HG02588 (cell line): ENCODE measurements around the gene TUBGCP4.
A peak's percentile ranks its signal among the peaks of the same experiment; 100 is the strongest.
"Not testable (repeated sequence)": the region's sequence is repeated elsewhere in the genome, so short reads cannot be mapped to it uniquely, and the experiment has no call there.

Source experiments
- ATAC-seq: cut with Tn5 transposase; IDR thresholded peaks from one replicate; pipeline ENCODE4 v1.9.1; 2021; ENCODE audit warnings: mild to moderate bottlenecking, moderate library complexity; ENCODE audit not compliant: unreplicated experiment

The TUBGCP4 gene

GRCh38 chr15:43370975-43371974 lies at the start of gene TUBGCP4, which contains the start of gene ZSCAN29:
TSS of gene TUBGCP4 (plus strand) at chr15:43371101. CDS start at chr15:43371355, 254 bp downstream.
TSS of gene ZSCAN29 (minus strand) at chr15:43371043. CDS start at chr15:43369913, 1,130 bp downstream.
- peak; percentile 69 for ATAC-seq

GRCh38 chr15:43325039-43325684 lies 45.7 kb upstream of the TUBGCP4 start:
- ATAC-seq = no peak

GRCh38 chr15:43329217-43329959 lies 41.5 kb upstream of the TUBGCP4 start:
- ATAC-seq = no peak

GRCh38 chr15:43329960-43330779 lies 40.7 kb upstream of the TUBGCP4 start, which contains the start of gene LCMT2:
TSS of gene LCMT2 (minus strand) at chr15:43330573. CDS start at chr15:43330489, 84 bp downstream.
- ATAC-seq = peak; percentile 82

- peak; percentile 24 for ATAC-seq
Measured at GRCh38 chr15:43330780-43331087, 40.2 kb upstream of the TUBGCP4 start.

GRCh38 chr15:43346305-43346704 lies 24.6 kb upstream of the TUBGCP4 start:
- no peak for ATAC-seq

GRCh38 chr15:43347114-43347513 lies 23.8 kb upstream of the TUBGCP4 start:
- ATAC-seq = no peak

GRCh38 chr15:43352693-43353382 lies 18.1 kb upstream of the TUBGCP4 start:
- ATAC-seq = no peak

GRCh38 chr15:43360821-43361220 lies 10.1 kb upstream of the TUBGCP4 start:
- ATAC-seq = no peak

- ATAC-seq = no peak
Measured at GRCh38 chr15:43361313-43361903, 9.5 kb upstream of the TUBGCP4 start.

GRCh38 chr15:43370310-43370974 lies 459 bp upstream of the TUBGCP4 start:
- ATAC-seq = peak; percentile 45

GRCh38 chr15:43376017-43376705 lies 5.3 kb downstream of the TUBGCP4 start:
- no peak for ATAC-seq

GRCh38 chr15:43378601-43379000 lies 7.7 kb downstream of the TUBGCP4 start:
- ATAC-seq = no peak

GRCh38 chr15:43382310-43382709 lies 11.4 kb downstream of the TUBGCP4 start:
- no peak for ATAC-seq

- ATAC-seq = no peak
Measured at GRCh38 chr15:43383070-43383469, 12.2 kb downstream of the TUBGCP4 start.

GRCh38 chr15:43390723-43391122 lies 19.8 kb downstream of the TUBGCP4 start:
- no peak for ATAC-seq

GRCh38 chr15:43393592-43393991 lies 22.7 kb downstream of the TUBGCP4 start:
- not testable (repeated sequence) for ATAC-seq

- no peak for ATAC-seq
Measured at GRCh38 chr15:43402255-43402654, 31.4 kb downstream of the TUBGCP4 start.
